Liver (tissue), 3 donors: ENCODE data around the gene PIK3R6.

Experiments
- EGR1 ChIP-seq, 2 donors: IDR thresholded peaks; 2 replicates each; pipeline ENCODE4 v1.6.1; 2016 to 2018; ENCODE audit warnings: antibody characterized with exemption in 2 of 2, low read depth in 2 of 2
- HNF4G ChIP-seq: IDR thresholded peaks from 2 replicates; pipeline ENCODE4 v1.6.1; 2016; ENCODE audit warnings: antibody characterized with exemption
- TAF1 ChIP-seq: conservative IDR thresholded peaks from 2 replicates; pipeline ENCODE4 v1.6.1; 2016; ENCODE audit warnings: antibody characterized with exemption, mild to moderate bottlenecking
- YY1 ChIP-seq: IDR thresholded peaks from 2 replicates; pipeline ENCODE4 v1.6.1; 2016; ENCODE audit warnings: antibody characterized with exemption, mild to moderate bottlenecking
- TF ChIP-seq, protein P1 (sequence below): fragments of 150-350 bp; IDR thresholded peaks from 2 replicates; pipeline ENCODE4 v1.5.1; 2017; ENCODE audit warnings: improper control_type of control experiment, low read depth, low read length; ENCODE audit not compliant: missing input control
- TF ChIP-seq, protein P2 (sequence below): IDR thresholded peaks from 2 replicates; pipeline ENCODE4 v1.6.1; 2016; ENCODE audit warnings: antibody characterized with exemption, mild to moderate bottlenecking
- TF ChIP-seq, protein P3 (sequence below): IDR thresholded peaks from 2 replicates; pipeline ENCODE4 v1.6.1; 2016; ENCODE audit warnings: antibody characterized with exemption
- donor health status: healthy.
- donor health status: healthy.

DNA sequence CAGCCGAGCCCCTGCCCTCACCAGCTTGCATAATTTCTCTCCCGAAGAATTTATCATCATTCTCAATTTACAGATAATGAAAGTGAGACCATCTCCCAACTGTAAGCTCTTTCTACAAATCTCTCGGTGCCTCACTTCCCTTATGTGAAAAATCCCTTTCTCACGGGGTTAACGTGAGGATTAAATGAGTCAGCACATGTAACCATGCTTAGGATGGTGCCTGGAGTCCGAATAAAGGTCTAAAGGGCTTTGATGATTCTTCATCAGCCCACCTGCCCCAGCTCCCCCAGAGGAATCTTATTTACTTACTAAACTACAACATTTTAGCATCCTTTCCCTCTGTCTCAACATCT, 24.8 kb upstream of the PIK3R6 start:
- TF ChIP-seq TAF1 (no peak), EGR1 (IDR thresholded peaks at IDR 0.05; ENCODE audit: low read depth in 2 of 2) (no peak), YY1 (no peak), HNF4G (no peak)
- TF ChIP-seq, protein P1, sequence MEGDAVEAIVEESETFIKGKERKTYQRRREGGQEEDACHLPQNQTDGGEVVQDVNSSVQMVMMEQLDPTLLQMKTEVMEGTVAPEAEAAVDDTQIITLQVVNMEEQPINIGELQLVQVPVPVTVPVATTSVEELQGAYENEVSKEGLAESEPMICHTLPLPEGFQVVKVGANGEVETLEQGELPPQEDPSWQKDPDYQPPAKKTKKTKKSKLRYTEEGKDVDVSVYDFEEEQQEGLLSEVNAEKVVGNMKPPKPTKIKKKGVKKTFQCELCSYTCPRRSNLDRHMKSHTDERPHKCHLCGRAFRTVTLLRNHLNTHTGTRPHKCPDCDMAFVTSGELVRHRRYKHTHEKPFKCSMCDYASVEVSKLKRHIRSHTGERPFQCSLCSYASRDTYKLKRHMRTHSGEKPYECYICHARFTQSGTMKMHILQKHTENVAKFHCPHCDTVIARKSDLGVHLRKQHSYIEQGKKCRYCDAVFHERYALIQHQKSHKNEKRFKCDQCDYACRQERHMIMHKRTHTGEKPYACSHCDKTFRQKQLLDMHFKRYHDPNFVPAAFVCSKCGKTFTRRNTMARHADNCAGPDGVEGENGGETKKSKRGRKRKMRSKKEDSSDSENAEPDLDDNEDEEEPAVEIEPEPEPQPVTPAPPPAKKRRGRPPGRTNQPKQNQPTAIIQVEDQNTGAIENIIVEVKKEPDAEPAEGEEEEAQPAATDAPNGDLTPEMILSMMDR = no peak
- TF ChIP-seq, protein P2, sequence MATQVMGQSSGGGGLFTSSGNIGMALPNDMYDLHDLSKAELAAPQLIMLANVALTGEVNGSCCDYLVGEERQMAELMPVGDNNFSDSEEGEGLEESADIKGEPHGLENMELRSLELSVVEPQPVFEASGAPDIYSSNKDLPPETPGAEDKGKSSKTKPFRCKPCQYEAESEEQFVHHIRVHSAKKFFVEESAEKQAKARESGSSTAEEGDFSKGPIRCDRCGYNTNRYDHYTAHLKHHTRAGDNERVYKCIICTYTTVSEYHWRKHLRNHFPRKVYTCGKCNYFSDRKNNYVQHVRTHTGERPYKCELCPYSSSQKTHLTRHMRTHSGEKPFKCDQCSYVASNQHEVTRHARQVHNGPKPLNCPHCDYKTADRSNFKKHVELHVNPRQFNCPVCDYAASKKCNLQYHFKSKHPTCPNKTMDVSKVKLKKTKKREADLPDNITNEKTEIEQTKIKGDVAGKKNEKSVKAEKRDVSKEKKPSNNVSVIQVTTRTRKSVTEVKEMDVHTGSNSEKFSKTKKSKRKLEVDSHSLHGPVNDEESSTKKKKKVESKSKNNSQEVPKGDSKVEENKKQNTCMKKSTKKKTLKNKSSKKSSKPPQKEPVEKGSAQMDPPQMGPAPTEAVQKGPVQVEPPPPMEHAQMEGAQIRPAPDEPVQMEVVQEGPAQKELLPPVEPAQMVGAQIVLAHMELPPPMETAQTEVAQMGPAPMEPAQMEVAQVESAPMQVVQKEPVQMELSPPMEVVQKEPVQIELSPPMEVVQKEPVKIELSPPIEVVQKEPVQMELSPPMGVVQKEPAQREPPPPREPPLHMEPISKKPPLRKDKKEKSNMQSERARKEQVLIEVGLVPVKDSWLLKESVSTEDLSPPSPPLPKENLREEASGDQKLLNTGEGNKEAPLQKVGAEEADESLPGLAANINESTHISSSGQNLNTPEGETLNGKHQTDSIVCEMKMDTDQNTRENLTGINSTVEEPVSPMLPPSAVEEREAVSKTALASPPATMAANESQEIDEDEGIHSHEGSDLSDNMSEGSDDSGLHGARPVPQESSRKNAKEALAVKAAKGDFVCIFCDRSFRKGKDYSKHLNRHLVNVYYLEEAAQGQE = no peak
- TF ChIP-seq, protein P3, sequence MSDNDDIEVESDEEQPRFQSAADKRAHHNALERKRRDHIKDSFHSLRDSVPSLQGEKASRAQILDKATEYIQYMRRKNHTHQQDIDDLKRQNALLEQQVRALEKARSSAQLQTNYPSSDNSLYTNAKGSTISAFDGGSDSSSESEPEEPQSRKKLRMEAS = no peak
